Stimulated activated CD4-positive, alpha-beta T cell treated with anti-CD3 and anti-CD28 coated beads, Interleukin-12 subunit alpha, Interleukin-12 subunit beta, amount 100 ng/mL, for 48 hours (primary cell): ENCODE results near the gene HOXB4.
A peak's percentile ranks its signal among the peaks of the same experiment; 100 is the strongest.

ENCODE experiments used
- DNase-seq, 3 donors: peaks; one replicate each; pipeline ENCODE4 v3.0.0-alpha.2; 2020; ENCODE audit warnings: low read depth in 2 of 3, low spot score in 1 of 3

The HOXB4 gene

GRCh38 chr17:48577946-48578615, at the start of gene HOXB4:
HOXB4 (minus strand) TSS chr17:48578350; CDS start chr17:48578319, 31 bp downstream.
- peak in 2 of 3 donors; percentile 44 to 63 for DNase-seq

- no peak for DNase-seq
Observed at GRCh38 chr17:48627118-48627597, 49.0 kb upstream of the HOXB4 start.

- DNase-seq, result no peak
Observed at GRCh38 chr17:48626245-48627117, 48.3 kb upstream of the HOXB4 start, which contains the start of gene HOXB9. HOXB9 (minus strand) TSS chr17:48626358; CDS start chr17:48626269, 89 bp downstream.

- DNase-seq, result no peak
Observed at GRCh38 chr17:48625495-48626244, 47.5 kb upstream of the HOXB4 start.

- no peak for DNase-seq
Observed at GRCh38 chr17:48624544-48625494, 46.7 kb upstream of the HOXB4 start.

- DNase-seq, result no peak
Observed at GRCh38 chr17:48624118-48624517, 46.0 kb upstream of the HOXB4 start.

GRCh38 chr17:48623583-48623982, 45.4 kb upstream of the HOXB4 start:
- DNase-seq, result no peak

- no peak for DNase-seq
Observed at GRCh38 chr17:48622857-48623256, 44.7 kb upstream of the HOXB4 start.

- no peak for DNase-seq
Observed at GRCh38 chr17:48621410-48622392, 43.6 kb upstream of the HOXB4 start.

- no peak for DNase-seq
Observed at GRCh38 chr17:48620461-48621139, 42.5 kb upstream of the HOXB4 start.

GRCh38 chr17:48619826-48620449, 41.8 kb upstream of the HOXB4 start:
- no peak for DNase-seq

GRCh38 chr17:48618256-48618896, 40.2 kb upstream of the HOXB4 start:
- DNase-seq, result peak; percentile 70 to 88 (median 79)

GRCh38 chr17:48617471-48618255, 39.5 kb upstream of the HOXB4 start:
- no peak for DNase-seq

GRCh38 chr17:48616717-48617470, 38.7 kb upstream of the HOXB4 start:
- no peak for DNase-seq

GRCh38 chr17:48615963-48616716, 38.0 kb upstream of the HOXB4 start:
- no peak for DNase-seq
